ENCODE results near the gene YLPM1.

The YLPM1 gene, protein sequence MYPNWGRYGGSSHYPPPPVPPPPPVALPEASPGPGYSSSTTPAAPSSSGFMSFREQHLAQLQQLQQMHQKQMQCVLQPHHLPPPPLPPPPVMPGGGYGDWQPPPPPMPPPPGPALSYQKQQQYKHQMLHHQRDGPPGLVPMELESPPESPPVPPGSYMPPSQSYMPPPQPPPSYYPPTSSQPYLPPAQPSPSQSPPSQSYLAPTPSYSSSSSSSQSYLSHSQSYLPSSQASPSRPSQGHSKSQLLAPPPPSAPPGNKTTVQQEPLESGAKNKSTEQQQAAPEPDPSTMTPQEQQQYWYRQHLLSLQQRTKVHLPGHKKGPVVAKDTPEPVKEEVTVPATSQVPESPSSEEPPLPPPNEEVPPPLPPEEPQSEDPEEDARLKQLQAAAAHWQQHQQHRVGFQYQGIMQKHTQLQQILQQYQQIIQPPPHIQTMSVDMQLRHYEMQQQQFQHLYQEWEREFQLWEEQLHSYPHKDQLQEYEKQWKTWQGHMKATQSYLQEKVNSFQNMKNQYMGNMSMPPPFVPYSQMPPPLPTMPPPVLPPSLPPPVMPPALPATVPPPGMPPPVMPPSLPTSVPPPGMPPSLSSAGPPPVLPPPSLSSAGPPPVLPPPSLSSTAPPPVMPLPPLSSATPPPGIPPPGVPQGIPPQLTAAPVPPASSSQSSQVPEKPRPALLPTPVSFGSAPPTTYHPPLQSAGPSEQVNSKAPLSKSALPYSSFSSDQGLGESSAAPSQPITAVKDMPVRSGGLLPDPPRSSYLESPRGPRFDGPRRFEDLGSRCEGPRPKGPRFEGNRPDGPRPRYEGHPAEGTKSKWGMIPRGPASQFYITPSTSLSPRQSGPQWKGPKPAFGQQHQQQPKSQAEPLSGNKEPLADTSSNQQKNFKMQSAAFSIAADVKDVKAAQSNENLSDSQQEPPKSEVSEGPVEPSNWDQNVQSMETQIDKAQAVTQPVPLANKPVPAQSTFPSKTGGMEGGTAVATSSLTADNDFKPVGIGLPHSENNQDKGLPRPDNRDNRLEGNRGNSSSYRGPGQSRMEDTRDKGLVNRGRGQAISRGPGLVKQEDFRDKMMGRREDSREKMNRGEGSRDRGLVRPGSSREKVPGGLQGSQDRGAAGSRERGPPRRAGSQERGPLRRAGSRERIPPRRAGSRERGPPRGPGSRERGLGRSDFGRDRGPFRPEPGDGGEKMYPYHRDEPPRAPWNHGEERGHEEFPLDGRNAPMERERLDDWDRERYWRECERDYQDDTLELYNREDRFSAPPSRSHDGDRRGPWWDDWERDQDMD (N-terminal part only)

DNA sequence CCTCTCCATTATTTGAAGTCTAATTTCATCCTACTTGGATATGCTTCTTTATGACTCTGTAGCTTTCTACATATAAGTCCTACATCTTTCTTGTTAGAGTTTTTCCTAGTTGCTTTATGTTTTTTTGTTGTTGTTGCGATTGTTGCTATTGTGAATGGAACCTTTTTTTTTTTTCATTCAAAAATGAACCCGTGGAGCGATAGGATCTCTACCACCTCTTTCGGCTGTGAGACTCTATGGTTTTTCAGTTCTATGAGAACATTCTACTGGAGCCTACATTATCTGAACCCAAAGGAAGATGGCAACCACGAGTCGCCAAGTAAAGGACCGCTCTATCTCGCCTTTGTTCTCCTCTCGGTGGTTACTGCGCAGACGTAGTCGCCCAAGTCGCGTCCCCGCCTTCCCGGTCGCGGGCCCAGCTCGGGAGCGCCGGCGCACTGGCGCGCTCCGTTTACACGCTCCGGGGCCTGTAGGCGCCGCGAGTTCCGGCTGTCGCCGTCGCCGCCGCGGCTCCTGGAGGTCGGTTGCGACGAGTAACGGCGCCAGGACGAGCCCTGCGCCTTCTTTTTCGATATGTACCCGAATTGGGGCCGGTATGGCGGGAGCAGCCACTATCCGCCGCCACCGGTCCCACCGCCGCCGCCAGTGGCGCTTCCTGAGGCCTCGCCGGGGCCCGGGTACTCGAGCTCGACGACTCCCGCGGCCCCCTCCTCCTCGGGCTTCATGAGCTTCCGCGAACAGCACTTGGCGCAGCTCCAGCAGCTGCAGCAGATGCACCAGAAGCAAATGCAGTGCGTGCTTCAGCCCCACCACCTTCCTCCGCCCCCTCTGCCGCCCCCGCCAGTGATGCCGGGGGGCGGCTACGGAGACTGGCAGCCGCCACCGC lies at the start of gene YLPM1:
Gene YLPM1 (plus strand): TSS at position 400 of the 886 bp plus-strand sequence. CDS start 174 bp downstream, at position 574.
- peak within 1 kb of the TSS; percentile 70 for H3K4me3 ChIP-seq (ENCODE audit: low read length)

DNA sequence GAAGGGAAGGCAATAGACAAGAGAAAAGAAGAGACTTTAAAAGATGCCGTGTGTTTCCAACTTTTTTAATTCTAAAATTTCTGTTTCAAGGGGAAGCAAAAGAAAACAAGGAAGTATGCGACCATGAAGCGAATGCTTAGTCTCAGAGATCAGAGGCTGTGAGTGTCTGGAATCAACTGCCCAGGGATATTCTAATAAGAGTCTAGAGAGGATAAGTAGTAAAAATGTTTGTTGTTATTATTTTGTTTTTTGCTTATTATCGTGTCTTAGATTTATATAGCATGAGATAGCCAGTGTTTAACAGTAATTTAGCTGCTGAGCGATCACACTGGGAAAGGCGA lies 49.8 kb upstream of the YLPM1 start:
- peak overlapping the region; percentile 88 for H3K4me3 ChIP-seq (ENCODE audit: low read length)

More for the DNA sequence above, at the start of gene YLPM1:
- no peak for TF ChIP-seq ZNF274 (IDR thresholded peaks at IDR 0.05; ENCODE audit: low read depth, low read length)

DNA sequence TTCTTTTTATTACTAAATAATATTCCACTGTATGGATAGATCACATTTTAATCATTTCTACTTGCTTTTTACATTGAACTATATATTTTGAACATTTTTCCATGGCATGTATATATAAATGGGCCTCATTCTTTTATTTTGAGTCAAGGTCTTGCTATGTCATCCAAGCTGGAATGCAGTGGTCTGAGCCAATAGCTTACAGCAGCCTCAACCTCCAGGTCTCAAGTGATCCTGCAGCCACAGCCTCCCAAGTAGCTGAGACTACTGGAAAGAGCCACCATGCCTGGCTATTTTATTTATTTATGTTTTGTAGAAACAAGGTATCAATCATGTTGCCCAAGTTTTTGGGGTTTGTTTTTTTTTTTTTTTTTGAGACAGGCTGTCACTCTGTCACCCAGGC lies 42.6 kb upstream of the YLPM1 start:
- TF ChIP-seq ZNF274 (IDR thresholded peaks at IDR 0.05; ENCODE audit: low read depth, low read length) = no peak

More for the DNA sequence above, 49.8 kb upstream of the YLPM1 start:
- no peak for TF ChIP-seq ZNF274 (IDR thresholded peaks at IDR 0.05; ENCODE audit: low read depth, low read length)

DNA sequence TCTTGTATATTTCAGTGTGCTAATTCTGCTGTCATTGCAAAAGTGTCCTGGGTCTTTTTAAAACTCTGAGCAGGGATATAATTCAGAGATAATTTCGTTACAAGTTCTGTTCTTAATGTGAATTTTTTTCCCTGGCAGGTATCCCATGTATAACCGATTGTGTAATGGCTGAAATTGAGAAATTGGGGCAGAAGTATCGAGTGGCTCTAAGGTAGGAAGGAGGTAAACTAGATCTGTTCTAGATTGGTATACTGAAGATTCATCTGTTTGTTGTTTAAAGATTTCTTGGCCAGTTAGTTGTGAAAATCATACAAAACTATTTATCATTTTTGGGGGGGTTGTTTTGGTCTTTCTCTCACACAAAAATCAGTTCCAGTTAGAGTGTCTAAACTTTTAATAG lies 40.0 kb upstream of the YLPM1 start:
- no peak overlapping the region for H3K4me3 ChIP-seq (ENCODE audit: low read length)
- no peak for TF ChIP-seq ZNF274 (IDR thresholded peaks at IDR 0.05; ENCODE audit: low read depth, low read length)

More for the DNA sequence above, 42.6 kb upstream of the YLPM1 start:
- no peak overlapping the region for H3K4me3 ChIP-seq (ENCODE audit: low read length)

DNA sequence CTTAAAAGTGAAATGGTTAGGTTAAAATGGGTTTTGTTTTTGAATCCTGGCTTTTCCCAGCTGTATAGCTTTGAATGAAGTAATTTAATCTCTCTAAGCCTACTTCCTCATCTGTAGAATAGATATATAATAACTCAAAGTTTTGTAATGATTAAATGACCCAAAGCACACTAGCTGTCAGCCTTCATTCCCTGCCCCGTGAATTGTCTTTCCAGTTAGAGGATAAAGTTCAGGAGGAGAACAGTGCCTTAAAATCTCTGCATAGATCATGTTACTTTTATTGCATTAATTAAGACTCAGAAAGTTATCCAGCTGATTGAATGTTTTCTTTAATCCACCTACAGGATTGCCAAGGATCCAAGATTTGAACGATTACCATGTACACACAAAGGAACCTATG lies 30.7 kb upstream of the YLPM1 start:
- no peak for TF ChIP-seq ZNF274 (IDR thresholded peaks at IDR 0.05; ENCODE audit: low read depth, low read length)
- H3K4me3 ChIP-seq (ENCODE audit: low read length) = no peak overlapping the region

DNA sequence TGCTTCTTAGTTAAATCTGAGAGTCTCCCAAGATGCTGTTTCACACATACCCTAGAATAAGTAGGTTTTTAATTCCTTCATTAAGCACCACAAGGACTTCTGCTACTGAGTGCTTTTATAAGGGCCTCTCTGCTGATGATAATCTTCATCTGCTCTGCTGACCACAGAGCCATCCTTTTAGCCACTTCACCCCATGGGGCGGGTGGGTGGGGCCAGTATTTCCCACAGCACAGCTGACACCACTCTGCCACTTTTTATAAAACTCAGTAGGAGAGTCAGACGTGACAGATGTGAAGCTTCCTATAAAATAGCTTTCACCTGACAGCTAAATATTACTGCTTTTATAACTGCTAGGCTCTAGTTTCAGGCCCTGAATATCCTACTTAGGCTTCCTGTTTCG lies 29.9 kb upstream of the YLPM1 start:
- H3K4me3 ChIP-seq (ENCODE audit: low read length) = no peak overlapping the region
- TF ChIP-seq ZNF274 (IDR thresholded peaks at IDR 0.05; ENCODE audit: low read depth, low read length) = no peak

DNA sequence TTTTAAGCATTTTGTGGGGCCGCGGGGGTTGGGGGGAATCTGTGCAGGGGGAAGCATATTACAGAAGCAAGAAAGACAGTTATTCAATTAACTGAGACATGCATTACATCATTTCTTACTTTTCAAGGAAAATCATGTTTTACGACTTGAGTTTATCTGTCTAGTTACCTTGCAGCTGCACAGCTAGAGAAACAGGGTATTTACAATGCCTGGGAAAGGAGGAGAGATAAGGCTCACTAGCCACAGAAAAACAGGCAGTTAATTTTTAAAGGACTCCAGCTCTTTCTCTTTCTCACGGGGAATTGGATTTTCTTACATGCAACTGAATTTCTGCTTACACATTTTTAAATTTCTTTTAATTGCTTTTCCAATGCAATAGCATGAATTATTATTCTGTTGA lies 28.0 kb upstream of the YLPM1 start:
- no peak overlapping the region for H3K4me3 ChIP-seq (ENCODE audit: low read length)
- TF ChIP-seq ZNF274 (IDR thresholded peaks at IDR 0.05; ENCODE audit: low read depth, low read length) = no peak

DNA sequence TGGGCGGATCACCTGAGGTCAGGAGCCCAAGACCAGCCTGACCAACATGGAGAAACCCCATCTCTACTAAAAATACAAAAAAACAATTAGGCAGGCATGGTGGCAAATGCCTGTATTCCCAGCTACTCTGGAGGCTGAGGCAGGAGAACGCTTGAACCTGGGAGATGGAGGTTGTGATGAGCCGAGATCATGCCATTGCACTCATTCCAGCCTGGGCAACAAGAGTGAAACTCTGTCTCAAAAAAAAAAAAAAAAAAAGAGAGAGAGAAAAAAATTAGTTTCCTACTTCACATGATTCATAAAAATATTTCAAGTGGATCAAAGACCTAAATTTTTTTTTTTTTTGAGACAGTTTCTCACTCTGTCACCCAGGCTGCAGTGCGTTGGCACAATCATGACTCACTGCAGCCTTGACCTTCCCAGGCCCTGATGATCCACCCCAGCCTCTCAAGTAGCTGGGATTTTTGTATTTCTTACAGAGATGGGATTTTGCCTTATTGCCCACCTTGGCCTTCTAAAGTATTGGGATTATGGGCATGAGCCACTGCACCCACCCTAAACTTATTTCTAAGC lies 25.3 kb upstream of the YLPM1 start:
- no peak for TF ChIP-seq ZNF274 (IDR thresholded peaks at IDR 0.05; ENCODE audit: low read depth, low read length)
- H3K4me3 ChIP-seq (ENCODE audit: low read length) = no peak overlapping the region

DNA sequence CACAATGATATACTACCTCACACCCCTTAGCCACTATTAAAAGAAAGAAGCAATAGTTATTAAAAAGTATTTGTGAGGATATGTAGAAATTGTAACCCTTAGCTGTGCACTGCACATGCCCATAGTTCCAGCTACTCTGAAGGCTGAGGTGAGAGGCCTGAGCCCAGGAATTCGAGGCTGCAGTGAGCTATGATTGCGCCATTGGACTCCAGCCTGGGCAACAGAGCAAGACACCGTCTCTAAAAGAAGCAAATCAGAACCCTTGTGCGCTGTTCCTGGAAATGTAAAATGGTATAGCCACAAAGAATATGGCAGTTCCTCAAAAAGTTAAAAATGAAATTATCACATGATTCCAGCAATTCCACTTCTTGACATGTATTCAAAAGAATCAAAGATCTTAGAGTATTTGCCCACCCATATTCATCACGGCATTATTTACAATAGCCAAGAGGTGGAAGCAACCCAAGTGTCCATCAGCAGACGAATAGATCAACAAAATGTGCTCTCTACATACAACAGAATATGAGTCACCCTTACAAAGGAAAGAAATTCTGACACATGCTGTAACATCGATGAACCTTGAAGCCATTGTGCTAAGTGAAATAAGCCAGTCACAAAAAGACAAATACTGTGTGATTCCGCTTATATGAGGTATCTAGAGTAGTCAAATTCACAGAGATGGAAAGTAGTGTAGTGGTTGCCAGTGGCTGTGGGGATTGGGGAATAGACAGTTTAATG lies 23.7 kb upstream of the YLPM1 start:
- no peak overlapping the region for H3K4me3 ChIP-seq (ENCODE audit: low read length)
- no peak for TF ChIP-seq ZNF274 (IDR thresholded peaks at IDR 0.05; ENCODE audit: low read depth, low read length)

DNA sequence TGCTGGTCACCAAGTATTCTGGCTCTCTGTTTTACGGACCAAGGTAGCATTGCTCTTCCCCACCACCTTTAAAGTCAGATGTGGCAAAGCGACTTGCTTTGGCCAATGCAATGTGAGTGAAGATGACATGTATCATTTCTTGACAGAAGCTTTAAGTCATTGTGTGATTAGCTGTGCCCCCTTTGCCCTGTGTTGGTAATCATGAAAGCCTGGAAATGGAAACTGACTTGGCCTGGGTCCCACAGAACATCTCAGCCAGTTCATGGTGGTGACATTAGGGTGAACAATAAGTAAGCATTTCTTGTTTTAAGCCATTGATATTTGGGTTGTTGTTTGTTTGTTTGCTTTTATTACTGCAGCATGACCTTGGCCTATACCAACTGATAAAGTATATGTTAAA lies 15.9 kb upstream of the YLPM1 start:
- no peak overlapping the region for H3K4me3 ChIP-seq (ENCODE audit: low read length)
- no peak for TF ChIP-seq ZNF274 (IDR thresholded peaks at IDR 0.05; ENCODE audit: low read depth, low read length)

DNA sequence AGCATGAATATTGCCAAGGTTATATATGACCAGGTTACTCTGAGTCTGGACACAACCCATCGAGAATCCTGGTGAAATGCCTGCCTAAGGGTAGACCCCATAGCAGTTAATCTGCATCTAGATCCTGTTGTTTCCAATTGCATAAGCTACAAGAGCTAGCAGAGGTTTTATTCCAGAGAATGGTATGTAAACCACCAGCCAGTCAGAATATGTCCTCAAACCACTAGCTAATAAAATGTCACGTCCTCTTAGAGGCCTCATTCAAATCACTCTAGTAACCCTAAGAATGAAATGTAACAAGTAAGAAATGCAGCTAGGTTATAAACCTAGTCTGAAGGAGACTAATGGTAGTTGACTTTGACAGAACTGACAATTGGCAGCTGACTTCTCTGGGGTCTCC lies 9.0 kb upstream of the YLPM1 start:
- no peak for TF ChIP-seq ZNF274 (IDR thresholded peaks at IDR 0.05; ENCODE audit: low read depth, low read length)
- H3K4me3 ChIP-seq (ENCODE audit: low read length) = no peak overlapping the region

DNA sequence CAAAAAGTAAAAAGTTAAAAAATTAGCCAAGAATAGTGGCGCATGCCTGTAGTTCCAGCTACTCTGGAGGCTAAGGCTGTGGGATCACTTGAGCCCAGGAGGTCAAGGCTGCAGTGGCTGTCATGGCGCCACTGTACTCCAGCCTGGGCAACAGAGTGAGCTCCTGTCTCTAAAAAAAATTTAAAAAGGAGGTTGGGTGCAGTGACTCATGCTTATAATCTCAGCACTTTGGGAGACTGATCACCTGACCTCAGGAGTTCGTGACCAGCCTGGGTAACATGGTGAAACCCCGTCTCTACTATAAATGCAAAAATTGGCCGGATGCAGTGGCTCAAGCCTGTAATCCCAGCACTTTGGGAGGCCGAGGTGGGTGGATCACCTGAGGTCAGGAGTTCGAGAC lies 8.2 kb upstream of the YLPM1 start:
- no peak for TF ChIP-seq ZNF274 (IDR thresholded peaks at IDR 0.05; ENCODE audit: low read depth, low read length)
- H3K4me3 ChIP-seq (ENCODE audit: low read length) = no peak overlapping the region
